HG03442 (cell line): ENCODE results near the gene MTFMT.

Experiments used
- ATAC-seq: cut with Tn5 transposase; IDR thresholded peaks from one replicate; pipeline ENCODE4 v1.9.1; 2021; ENCODE audit warnings: mild to moderate bottlenecking, moderate library complexity; ENCODE audit not compliant: unreplicated experiment

MTFMT gene

GRCh38 chr15:64989416-64990167, 39.8 kb downstream of the MTFMT start, which contains the start of gene SPG21:
SPG21 (minus strand) TSS chr15:64989914; CDS start chr15:64983569, 6,345 bp downstream.
- ATAC-seq, result peak; percentile 94

DNA sequence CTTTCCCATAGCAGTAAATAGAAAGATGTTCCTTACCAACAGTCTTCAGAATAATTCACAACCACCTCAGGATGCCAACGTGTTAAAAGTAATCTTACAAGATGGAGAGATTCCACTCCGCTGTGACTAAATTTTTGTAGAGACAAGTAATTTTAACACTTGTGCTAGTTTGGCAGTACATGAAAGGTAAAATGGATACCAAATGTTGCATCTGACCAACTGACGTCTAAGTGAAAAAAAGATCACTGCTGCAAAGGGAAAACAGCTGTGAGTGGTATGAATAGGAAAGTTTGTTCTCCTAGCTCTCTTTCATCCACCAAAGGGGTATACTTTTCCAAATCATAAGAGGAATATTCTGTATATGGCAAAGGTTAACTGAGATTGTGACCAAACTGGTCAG, 42.3 kb downstream of the MTFMT start:
- ATAC-seq, result no peak

GRCh38 chr15:64985366-64986033, 43.9 kb downstream of the MTFMT start:
- ATAC-seq, result no peak

DNA sequence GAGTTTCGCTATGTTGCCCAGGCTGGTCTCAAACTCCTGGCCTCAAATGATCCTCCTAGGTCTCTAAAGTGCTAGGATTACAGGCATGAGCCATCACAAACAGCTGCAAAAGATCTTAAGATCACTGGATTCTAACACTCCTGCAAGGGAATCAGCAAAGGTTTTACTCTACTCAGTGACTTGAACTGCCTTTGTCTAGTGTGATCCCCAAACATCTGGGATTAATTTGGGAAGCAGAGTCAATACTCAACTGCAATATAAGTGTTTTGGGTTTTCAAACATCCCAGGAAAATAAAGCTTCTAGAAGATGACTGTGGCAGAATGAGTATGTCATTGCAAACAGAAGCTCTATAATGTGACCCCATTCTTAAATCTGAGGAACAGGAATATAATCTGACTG, 47.0 kb downstream of the MTFMT start:
- no peak for ATAC-seq

GRCh38 chr15:64981812-64982431, 47.5 kb downstream of the MTFMT start:
- ATAC-seq, result no peak

DNA sequence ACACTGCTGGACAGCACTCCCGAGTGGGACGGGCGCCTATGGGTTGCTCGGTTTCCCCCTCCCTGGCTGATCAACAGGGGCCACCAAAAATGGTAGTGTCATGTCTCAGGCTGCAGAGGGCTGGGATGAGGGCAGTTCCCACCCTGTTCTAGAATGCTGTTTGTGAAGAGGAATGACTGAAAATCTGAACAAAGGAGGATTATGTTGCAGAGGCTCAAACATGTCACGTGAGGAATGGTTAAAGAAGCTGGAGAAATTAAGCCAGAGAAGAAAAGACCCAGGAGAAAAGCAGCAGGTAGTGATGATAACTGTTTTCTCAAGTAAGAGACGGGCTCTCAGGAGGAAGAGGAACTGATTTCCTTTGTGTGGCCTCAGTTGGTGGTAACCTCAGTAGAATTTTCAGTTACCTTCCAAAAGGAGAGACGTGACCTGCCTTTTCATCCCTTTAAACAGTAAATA, 50.2 kb downstream of the MTFMT start:
- ATAC-seq, result no peak

- ATAC-seq, result no peak
These were observed 54.0 kb downstream of the MTFMT start for GRCh38 chr15:64975390-64975789.

DNA sequence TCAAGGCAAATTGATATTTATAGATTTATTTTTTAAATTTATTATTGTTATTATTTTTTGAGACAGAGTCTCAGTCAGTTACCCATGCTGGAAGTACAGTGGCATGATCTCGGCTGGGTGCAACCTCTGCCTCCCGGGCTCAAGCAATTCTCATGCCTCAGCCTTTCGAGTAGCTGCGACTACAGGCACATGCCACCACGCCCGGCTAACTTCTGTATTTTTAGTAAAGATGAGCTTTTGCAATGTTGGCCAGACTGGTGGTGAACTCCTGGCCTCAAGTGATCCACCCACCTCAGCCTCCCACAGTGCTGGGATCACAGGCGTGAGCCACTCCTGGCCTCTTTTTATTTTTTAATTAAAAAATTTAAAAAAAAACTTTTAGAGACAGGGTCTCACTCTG, 58.7 kb downstream of the MTFMT start:
- ATAC-seq, result no peak

DNA sequence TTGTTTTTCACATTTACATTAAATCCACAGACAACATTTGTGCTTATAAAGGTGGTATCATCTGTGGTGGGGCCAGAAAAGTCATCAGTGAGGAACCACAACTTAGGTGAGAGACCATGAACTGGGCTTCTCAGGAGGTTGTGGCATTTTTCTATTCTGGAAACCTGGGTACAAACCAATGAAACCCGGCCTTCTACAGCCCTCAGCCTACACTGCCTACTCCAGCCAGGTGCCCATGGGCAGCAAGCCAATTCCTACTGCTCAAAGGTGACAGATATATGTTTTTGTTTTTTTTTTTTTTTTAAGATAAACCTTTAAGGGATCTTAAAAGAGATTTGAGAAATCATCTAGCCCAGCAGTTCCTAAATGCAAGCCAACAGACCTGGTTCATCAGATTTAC, 60.0 kb downstream of the MTFMT start:
- ATAC-seq, result no peak

DNA sequence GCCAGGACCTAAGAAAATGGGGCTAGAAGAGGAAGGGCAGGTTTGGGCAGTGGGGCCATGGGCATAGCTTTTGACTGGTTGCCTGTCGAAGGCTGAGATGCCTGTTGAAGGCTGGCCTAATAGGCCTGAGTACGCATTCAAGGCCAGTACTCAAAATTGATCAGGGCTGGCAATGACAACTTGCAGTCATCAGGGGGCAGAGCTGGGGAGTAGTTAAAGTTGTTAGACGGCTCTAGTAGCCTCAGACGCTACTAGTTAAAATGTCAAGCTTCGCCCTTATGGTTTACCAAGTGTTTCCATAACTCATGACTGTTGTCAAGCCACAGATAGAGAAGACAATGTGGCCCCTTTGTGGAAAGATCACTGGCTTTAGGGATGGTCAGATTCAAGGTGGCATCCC, 68.4 kb downstream of the MTFMT start:
- ATAC-seq, result no peak

DNA sequence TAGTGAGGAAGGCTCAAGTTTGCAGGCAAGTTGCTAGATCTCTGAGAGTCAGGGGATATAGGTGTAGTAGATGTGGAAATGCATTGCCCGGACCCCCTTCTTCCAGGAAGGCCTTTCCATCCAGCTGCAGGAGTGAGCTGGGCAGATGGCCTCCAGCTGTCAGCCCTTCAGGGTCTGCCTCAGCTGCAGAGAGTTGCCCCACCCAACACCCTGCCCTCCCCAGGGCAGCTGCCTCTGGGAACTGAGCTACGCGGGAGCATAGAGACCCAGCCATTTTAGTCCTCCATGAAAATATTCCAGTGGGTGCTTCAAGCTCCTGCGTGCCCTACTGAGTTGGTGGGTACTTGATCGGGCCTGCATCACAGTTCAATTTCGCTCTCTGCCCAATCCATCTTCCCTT, 69.3 kb downstream of the MTFMT start:
- ATAC-seq, result no peak

DNA sequence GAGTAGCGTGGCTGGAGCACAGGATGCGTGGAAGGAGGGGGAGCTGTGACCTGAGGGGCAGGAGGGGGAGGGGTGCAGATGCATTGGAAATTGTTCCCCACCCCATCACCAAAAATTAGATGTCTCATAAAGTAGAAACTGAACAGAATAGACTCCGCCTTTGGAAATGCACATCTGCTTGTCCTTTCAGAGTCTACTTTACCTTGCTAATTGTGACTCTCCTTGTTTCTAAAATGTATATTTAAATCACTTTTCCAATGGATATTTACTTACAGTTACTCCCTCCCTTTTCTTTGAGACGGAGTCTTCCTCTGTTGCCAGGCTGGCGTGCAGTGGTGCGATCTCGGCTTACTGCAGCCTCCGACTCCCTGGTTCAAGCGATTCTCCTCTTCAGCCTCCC, 70.3 kb downstream of the MTFMT start:
- no peak for ATAC-seq

- ATAC-seq, result no peak
These were observed 75.0 kb downstream of the MTFMT start for GRCh38 chr15:64954395-64954794.

GRCh38 chr15:64951777-64952418, 77.5 kb downstream of the MTFMT start:
- no peak for ATAC-seq
